ENCODE results near the gene PVRIG.
"Not testable (repeated sequence)": the region's sequence is repeated elsewhere in the genome, so short reads cannot be mapped to it uniquely, and the experiment has no call there.

- TF ChIP-seq POLR2A (IDR thresholded peaks at IDR 0.05; ENCODE audit: low read length); GATA1 (IDR thresholded peaks at IDR 0.05; ENCODE audit: low read depth, low read length): not testable (repeated sequence)
Measured at GRCh38 chr7:100270046-100270918, 50.5 kb downstream of the PVRIG start.
